ENCODE measurements around the gene TEX29. TPM values are rescaled to one million over a fixed set of nuclear protein-coding genes. Genes with fewer than 3 reads are reported as not detected.

TEX29 gene
- total RNA-seq, 1 experiment from 2014 or later, result 0.68 TPM

DNA sequence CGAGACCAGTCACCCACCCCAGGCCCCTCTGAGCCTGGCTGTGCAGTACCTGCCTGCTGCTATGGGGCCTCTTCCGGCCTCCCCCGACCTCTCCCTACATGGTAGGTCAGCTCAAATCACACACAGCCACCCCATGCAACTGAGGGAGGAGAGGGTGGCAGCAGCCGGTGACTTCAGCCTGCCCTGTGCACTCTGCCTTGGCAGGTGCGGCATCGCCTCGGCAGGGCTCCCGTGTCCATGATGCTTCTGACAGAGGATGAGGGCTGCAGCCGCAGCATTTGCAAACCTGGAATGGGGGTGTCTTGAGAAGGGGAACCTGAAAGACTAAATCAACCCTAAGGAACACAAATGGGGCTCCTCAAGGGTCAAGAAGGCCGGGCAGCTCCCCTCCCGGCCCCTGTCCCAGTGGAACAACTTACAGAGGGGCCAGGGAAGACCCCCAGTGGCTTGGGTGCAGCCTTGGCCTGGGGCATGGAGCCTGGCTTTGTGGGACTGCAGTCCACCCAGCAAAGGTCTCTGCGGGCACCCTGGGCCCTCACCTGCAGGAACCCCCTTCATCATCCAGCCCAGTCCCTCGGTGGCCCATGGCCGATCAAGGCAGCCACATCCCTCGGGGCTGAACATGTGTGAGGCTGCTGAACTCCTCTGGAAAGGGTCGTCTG lies 6.7 kb downstream of the TEX29 start:
- no peak overlapping the region for H3K4me3 Mint-ChIP-seq
- no peaks in the 10 kb centered on the region for H3K27me3 Mint-ChIP-seq (ENCODE audit: low read depth)
- ChIA-PET POLR2A (no interaction called here), CTCF (interaction anchor here (1.3 kb wide), 1 partner anchor 18 kb away, joined by 4 read pairs; no protein-coding TSS in a partner anchor)
- H3K9me3 Mint-ChIP-seq, result no peaks in the 10 kb centered on the region
- TF ChIP-seq HMGA2 (CRISPR knock-in tag; IDR thresholded peaks at IDR 0.05) (no peak), CBFB (CRISPR knock-in tag; IDR thresholded peaks at IDR 0.05; ENCODE audit: low read depth) (no peak)
- H3K36me3 Mint-ChIP-seq, result no peaks in the 10 kb centered on the region
- ATAC-seq (no peak), DNase-seq (ENCODE audit: low spot score) (no peak)
- no peaks in the 10 kb centered on the region for H3K4me1 Mint-ChIP-seq
- H3K27ac Mint-ChIP-seq, result no peak overlapping the region

DNA sequence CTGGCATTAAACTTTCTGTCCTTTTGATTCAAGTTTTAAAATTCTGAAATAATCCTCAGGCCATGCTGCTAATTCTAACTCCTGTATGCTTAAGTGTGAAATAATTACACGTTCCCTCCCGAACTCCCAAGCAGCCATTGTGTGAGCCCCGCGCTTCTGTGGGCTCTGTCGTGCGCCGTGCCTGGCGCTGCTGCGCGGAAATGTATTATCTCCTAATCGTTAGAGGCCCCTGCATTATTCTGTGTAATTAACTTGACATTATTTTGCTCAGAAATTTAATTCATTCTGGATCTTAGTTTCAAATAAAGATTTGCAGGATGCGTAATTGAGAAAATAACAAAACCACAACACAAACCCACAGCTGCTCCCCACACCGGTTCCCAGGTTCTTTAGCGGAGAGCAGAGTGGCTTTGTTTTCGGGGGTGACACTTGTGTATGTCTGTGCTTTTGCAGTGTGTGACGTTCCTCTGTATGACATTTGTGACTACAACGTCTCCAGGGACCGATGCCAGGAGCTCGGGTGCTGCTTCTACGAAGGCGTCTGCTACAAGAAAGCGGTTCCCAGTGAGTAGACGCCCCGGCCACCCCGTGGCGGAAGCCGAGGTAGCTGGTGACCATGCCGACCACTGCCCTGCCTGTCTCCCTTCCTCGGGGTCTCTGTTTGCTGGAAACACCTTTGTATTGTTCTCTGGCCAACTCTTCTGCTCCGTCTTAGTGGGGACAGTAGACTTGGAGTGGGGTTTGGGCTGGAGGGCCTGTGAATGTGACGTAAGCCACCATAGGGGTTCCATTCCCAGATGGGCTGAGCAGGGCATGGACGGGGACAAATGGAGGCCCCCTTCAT lies 7.5 kb downstream of the TEX29 start:
- ChIA-PET POLR2A (no interaction called here), CTCF (interaction anchor here (1.3 kb wide), 1 partner anchor 17 kb away, joined by 4 read pairs; no protein-coding TSS in a partner anchor)
- Mint-ChIP-seq H3K27ac (no peak overlapping the region), H3K27me3 (ENCODE audit: low read depth) (no peaks in the 10 kb centered on the region), H3K4me3 (no peak overlapping the region), H3K36me3 (no peaks in the 10 kb centered on the region), H3K9me3 (no peaks in the 10 kb centered on the region), H3K4me1 (no peaks in the 10 kb centered on the region)
- ATAC-seq (no peak), DNase-seq (ENCODE audit: low spot score) (no peak)
- TF ChIP-seq ZNF671 (CRISPR knock-in tag; IDR thresholded peaks at IDR 0.05) (no peak), ZNF121 (CRISPR knock-in tag; IDR thresholded peaks at IDR 0.05) (no peak), TCF7 (CRISPR knock-in tag; IDR thresholded peaks at IDR 0.05; ENCODE audit: low read depth) (no peak), ZNF396 (CRISPR knock-in tag; IDR thresholded peaks at IDR 0.05; ENCODE audit: borderline replicate concordance) (no peak), HMGA2 (CRISPR knock-in tag; IDR thresholded peaks at IDR 0.05) (no peak), SMAD4 (CRISPR knock-in tag; IDR thresholded peaks at IDR 0.05) (no peak)
- TF ChIP-seq, protein P1, sequence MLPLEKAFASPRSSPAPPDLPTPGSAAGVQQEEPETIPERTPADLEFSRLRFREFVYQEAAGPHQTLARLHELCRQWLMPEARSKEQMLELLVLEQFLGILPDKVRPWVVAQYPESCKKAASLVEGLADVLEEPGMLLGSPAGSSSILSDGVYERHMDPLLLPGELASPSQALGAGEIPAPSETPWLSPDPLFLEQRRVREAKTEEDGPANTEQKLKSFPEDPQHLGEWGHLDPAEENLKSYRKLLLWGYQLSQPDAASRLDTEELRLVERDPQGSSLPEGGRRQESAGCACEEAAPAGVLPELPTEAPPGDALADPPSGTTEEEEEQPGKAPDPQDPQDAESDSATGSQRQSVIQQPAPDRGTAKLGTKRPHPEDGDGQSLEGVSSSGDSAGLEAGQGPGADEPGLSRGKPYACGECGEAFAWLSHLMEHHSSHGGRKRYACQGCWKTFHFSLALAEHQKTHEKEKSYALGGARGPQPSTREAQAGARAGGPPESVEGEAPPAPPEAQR (CRISPR knock-in tag; IDR thresholded peaks at IDR 0.05), result no peak
- TF ChIP-seq, protein P2, sequence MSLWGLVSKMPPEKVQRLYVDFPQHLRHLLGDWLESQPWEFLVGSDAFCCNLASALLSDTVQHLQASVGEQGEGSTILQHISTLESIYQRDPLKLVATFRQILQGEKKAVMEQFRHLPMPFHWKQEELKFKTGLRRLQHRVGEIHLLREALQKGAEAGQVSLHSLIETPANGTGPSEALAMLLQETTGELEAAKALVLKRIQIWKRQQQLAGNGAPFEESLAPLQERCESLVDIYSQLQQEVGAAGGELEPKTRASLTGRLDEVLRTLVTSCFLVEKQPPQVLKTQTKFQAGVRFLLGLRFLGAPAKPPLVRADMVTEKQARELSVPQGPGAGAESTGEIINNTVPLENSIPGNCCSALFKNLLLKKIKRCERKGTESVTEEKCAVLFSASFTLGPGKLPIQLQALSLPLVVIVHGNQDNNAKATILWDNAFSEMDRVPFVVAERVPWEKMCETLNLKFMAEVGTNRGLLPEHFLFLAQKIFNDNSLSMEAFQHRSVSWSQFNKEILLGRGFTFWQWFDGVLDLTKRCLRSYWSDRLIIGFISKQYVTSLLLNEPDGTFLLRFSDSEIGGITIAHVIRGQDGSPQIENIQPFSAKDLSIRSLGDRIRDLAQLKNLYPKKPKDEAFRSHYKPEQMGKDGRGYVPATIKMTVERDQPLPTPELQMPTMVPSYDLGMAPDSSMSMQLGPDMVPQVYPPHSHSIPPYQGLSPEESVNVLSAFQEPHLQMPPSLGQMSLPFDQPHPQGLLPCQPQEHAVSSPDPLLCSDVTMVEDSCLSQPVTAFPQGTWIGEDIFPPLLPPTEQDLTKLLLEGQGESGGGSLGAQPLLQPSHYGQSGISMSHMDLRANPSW (CRISPR knock-in tag; conservative IDR thresholded peaks at IDR 0.05; ENCODE audit: low read depth), result no peak
- TF ChIP-seq, protein P3, sequence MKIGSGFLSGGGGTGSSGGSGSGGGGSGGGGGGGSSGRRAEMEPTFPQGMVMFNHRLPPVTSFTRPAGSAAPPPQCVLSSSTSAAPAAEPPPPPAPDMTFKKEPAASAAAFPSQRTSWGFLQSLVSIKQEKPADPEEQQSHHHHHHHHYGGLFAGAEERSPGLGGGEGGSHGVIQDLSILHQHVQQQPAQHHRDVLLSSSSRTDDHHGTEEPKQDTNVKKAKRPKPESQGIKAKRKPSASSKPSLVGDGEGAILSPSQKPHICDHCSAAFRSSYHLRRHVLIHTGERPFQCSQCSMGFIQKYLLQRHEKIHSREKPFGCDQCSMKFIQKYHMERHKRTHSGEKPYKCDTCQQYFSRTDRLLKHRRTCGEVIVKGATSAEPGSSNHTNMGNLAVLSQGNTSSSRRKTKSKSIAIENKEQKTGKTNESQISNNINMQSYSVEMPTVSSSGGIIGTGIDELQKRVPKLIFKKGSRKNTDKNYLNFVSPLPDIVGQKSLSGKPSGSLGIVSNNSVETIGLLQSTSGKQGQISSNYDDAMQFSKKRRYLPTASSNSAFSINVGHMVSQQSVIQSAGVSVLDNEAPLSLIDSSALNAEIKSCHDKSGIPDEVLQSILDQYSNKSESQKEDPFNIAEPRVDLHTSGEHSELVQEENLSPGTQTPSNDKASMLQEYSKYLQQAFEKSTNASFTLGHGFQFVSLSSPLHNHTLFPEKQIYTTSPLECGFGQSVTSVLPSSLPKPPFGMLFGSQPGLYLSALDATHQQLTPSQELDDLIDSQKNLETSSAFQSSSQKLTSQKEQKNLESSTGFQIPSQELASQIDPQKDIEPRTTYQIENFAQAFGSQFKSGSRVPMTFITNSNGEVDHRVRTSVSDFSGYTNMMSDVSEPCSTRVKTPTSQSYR (CRISPR knock-in tag; IDR thresholded peaks at IDR 0.05), result no peak

DNA sequence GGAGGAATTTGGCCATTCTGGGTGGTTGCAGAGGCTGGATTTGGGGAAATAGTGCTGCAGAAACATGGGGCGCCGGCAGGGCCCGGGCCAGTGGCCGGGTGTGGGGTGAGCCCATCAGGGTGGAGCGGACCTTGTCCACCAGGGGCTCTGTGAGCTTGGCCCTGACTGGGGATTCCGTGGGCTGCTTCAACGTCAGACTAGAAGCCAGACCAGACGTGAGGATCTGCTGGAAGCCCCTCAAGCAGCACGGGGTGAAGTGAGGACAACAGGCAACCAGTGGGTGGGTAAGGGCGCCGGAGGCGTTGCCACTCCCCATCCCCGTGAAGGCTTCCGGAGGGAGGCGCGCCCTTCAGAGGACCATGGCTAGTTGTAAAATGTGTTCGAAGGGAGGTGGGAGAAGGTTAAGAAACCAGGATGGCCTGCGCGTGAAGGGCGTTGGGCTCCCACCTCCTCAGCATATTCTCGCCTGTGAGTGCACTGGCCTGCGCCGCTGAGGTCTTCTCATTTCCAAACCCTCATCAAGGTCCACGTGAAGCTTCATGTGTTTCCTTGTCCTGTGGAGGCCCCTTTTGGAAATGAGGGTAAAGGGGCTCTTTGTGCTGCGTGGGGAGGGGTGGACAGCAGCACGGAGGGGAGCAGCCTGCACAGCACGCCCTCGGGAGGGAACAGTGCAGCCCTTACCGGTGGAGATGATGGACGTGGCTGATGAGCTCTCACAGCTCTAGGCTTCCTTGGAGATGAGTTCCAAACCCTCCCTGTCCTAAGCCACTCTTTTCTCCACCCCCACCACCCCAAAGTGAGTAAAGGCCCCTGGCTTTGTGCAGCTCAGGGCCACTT lies 8.3 kb downstream of the TEX29 start:
- CTCF ChIA-PET, result interaction anchor here (1.7 kb wide), 1 partner anchor 16 kb away, joined by 5 read pairs; no protein-coding TSS in a partner anchor
- H3K4me3 Mint-ChIP-seq, result no peak overlapping the region
- TF ChIP-seq SMAD4 (CRISPR knock-in tag; IDR thresholded peaks at IDR 0.05) (no peak), MXD4 (CRISPR knock-in tag; IDR thresholded peaks at IDR 0.05; ENCODE audit: borderline replicate concordance) (no peak), ETV6 (CRISPR knock-in tag; IDR thresholded peaks at IDR 0.05) (no peak)
- TF ChIP-seq, protein P4, sequence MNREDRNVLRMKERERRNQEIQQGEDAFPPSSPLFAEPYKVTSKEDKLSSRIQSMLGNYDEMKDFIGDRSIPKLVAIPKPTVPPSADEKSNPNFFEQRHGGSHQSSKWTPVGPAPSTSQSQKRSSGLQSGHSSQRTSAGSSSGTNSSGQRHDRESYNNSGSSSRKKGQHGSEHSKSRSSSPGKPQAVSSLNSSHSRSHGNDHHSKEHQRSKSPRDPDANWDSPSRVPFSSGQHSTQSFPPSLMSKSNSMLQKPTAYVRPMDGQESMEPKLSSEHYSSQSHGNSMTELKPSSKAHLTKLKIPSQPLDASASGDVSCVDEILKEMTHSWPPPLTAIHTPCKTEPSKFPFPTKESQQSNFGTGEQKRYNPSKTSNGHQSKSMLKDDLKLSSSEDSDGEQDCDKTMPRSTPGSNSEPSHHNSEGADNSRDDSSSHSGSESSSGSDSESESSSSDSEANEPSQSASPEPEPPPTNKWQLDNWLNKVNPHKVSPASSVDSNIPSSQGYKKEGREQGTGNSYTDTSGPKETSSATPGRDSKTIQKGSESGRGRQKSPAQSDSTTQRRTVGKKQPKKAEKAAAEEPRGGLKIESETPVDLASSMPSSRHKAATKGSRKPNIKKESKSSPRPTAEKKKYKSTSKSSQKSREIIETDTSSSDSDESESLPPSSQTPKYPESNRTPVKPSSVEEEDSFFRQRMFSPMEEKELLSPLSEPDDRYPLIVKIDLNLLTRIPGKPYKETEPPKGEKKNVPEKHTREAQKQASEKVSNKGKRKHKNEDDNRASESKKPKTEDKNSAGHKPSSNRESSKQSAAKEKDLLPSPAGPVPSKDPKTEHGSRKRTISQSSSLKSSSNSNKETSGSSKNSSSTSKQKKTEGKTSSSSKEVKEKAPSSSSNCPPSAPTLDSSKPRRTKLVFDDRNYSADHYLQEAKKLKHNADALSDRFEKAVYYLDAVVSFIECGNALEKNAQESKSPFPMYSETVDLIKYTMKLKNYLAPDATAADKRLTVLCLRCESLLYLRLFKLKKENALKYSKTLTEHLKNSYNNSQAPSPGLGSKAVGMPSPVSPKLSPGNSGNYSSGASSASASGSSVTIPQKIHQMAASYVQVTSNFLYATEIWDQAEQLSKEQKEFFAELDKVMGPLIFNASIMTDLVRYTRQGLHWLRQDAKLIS (CRISPR knock-in tag; IDR thresholded peaks at IDR 0.05; ENCODE audit: borderline replicate concordance), result no peak
- TF ChIP-seq, protein P3 (CRISPR knock-in tag; IDR thresholded peaks at IDR 0.05), result no peak

More for the DNA sequence above, 8.3 kb downstream of the TEX29 start:
- H3K9me3 Mint-ChIP-seq, result no peaks in the 10 kb centered on the region
- no peak overlapping the region for H3K27ac Mint-ChIP-seq
- POLR2A ChIA-PET, result no interaction called here
- H3K36me3 Mint-ChIP-seq, result no peaks in the 10 kb centered on the region
- ATAC-seq (no peak), DNase-seq (ENCODE audit: low spot score) (no peak)
- no peaks in the 10 kb centered on the region for H3K27me3 Mint-ChIP-seq (ENCODE audit: low read depth)
- H3K4me1 Mint-ChIP-seq, result no peaks in the 10 kb centered on the region
